Vagina (tissue), 2 donors: ENCODE measurements around the gene ETS2. TPM values are rescaled to one million over a fixed set of nuclear protein-coding genes. Genes with fewer than 3 reads are reported as not detected.

Experiments
- DNase-seq, 2 donors: peaks; one replicate each; pipeline ENCODE4 v3.0.0-alpha.2; 2017; ENCODE audit errors: extremely low spot score in 2 of 2
- H3K27ac ChIP-seq: fragments of 200-600 bp; sonication (generic); one replicate; pipeline ENCODE4 v1.5.1; 2019
- H3K27me3 ChIP-seq: fragments of 200-600 bp; sonication (generic); one replicate; pipeline ENCODE4 v1.5.1; 2019
- H3K36me3 ChIP-seq, 2 donors: fragments of 200-600 bp; sonication (generic); one replicate each; pipeline ENCODE4 v1.5.1; 2017 to 2019
- H3K4me1 ChIP-seq: fragments of 200-600 bp; sonication (generic); one replicate; pipeline ENCODE4 v1.5.1; 2019
- H3K4me3 ChIP-seq, 2 donors: fragments of 200-600 bp; sonication (generic); 1 replicate in 1 of 2; 2 replicates in 1 of 2; pipeline ENCODE4 v1.5.1; 2016 to 2019
- H3K9me3 ChIP-seq: fragments of 200-600 bp; sonication (generic); one replicate; pipeline ENCODE4 v1.5.1; 2019
- CTCF ChIP-seq, 3 experiments: fragments of 450-650 bp in 2 of 3; fragments of 200-600 bp in 1 of 3; sonication (generic) in 1 of 3; IDR thresholded peaks; one replicate each; pipeline ENCODE4 v1.5.1; 2017 to 2019; ENCODE audit warnings: antibody characterized with exemption in 3 of 3, mild to moderate bottlenecking in 2 of 3, moderate library complexity in 2 of 3
- POLR2A ChIP-seq, 2 donors: fragments of 450-650 bp; IDR thresholded peaks; one replicate each; pipeline ENCODE4 v1.6.1; 2017; ENCODE audit warnings: antibody characterized with exemption in 2 of 2, mild to moderate bottlenecking in 2 of 2, moderate library complexity in 2 of 2
- POLR2AphosphoS5 ChIP-seq, 2 donors: sonication (generic); formaldehyde crosslinking; IDR thresholded peaks; one replicate each; pipeline ENCODE4 v1.9.0; 2017; ENCODE audit warnings: antibody characterized with exemption in 2 of 2, mild to moderate bottlenecking in 2 of 2, low read depth in 1 of 2; ENCODE audit not compliant: insufficient read depth in 1 of 2
- intact Hi-C: fragments of 100-400 bp; cut with DNase I; formaldehyde crosslinking; loops from one replicate; pipeline ENCODE4 v1.15.1; 2023
- total RNA-seq: library from RNA; depleted of rRNA; stranded (reverse); fragments of >200 nt; gene quantifications from one replicate; pipeline ENCODE4 v1.2.3, GENCODE V29; 2016

The ETS2 gene
- total RNA-seq, 1 donor from 2014 or later = 134 TPM

- Histone ChIP-seq H3K4me3 (no peak overlapping the region), H3K9me3 (no peaks in the 10 kb centered on the region), H3K27ac (no peak overlapping the region), H3K27me3 (no peaks in the 10 kb centered on the region), H3K36me3 (no peaks in the 10 kb centered on the region), H3K4me1 (no peaks in the 10 kb centered on the region)
- TF ChIP-seq CTCF (IDR thresholded peaks at IDR 0.05) (no peak), POLR2AphosphoS5 (IDR thresholded peaks at IDR 0.05; ENCODE audit: insufficient read depth in 1 of 2, low read depth in 1 of 2) (no peak), POLR2A (IDR thresholded peaks at IDR 0.05) (no peak)
- DNase-seq = no peak
- intact Hi-C loops = no loop called here
Observed at GRCh38 chr21:38858026-38858811, 52.5 kb downstream of the ETS2 start.

- DNase-seq = no peak
- TF ChIP-seq POLR2A (IDR thresholded peaks at IDR 0.05) (no peak), POLR2AphosphoS5 (IDR thresholded peaks at IDR 0.05; ENCODE audit: insufficient read depth in 1 of 2, low read depth in 1 of 2) (no peak), CTCF (IDR thresholded peaks at IDR 0.05) (no peak)
Observed at GRCh38 chr21:38858812-38859205, 53.1 kb downstream of the ETS2 start.

GRCh38 chr21:38859852-38860251 is 54.1 kb downstream of the ETS2 start:
- TF ChIP-seq CTCF (IDR thresholded peaks at IDR 0.05) = no peak
- TF ChIP-seq POLR2AphosphoS5 (IDR thresholded peaks at IDR 0.05; ENCODE audit: insufficient read depth in 1 of 2, low read depth in 1 of 2) = no peak
- no peak for TF ChIP-seq POLR2A (IDR thresholded peaks at IDR 0.05)
- intact Hi-C loops = no loop called here

More at GRCh38 chr21:38858812-38859205, 53.1 kb downstream of the ETS2 start:
- H3K4me1 ChIP-seq = no peaks in the 10 kb centered on the region
- H3K9me3 ChIP-seq = no peaks in the 10 kb centered on the region
- no peaks in the 10 kb centered on the region for H3K27me3 ChIP-seq
- no peak overlapping the region for H3K27ac ChIP-seq
- no peaks in the 10 kb centered on the region for H3K36me3 ChIP-seq
- no peak overlapping the region for H3K4me3 ChIP-seq
- intact Hi-C loops = no loop called here

GRCh38 chr21:38861056-38861455 is 55.3 kb downstream of the ETS2 start:
- Histone ChIP-seq H3K4me1 (no peaks in the 10 kb centered on the region), H3K27me3 (no peaks in the 10 kb centered on the region), H3K9me3 (no peaks in the 10 kb centered on the region), H3K27ac (no peak overlapping the region), H3K4me3 (no peak overlapping the region), H3K36me3 (no peaks in the 10 kb centered on the region)
- no peak for DNase-seq
- TF ChIP-seq POLR2AphosphoS5 (IDR thresholded peaks at IDR 0.05; ENCODE audit: insufficient read depth in 1 of 2, low read depth in 1 of 2) (no peak), POLR2A (IDR thresholded peaks at IDR 0.05) (no peak), CTCF (IDR thresholded peaks at IDR 0.05) (no peak)
- intact Hi-C loops = no loop called here

More at GRCh38 chr21:38859852-38860251, 54.1 kb downstream of the ETS2 start:
- H3K27ac ChIP-seq = no peak overlapping the region
- H3K4me1 ChIP-seq = no peaks in the 10 kb centered on the region
- no peak for DNase-seq
- no peaks in the 10 kb centered on the region for H3K36me3 ChIP-seq
- H3K9me3 ChIP-seq = no peaks in the 10 kb centered on the region
- H3K4me3 ChIP-seq = no peak overlapping the region
- no peaks in the 10 kb centered on the region for H3K27me3 ChIP-seq

GRCh38 chr21:38861989-38862683 is 56.4 kb downstream of the ETS2 start:
- no peaks in the 10 kb centered on the region for H3K9me3 ChIP-seq
- no peaks in the 10 kb centered on the region for H3K27me3 ChIP-seq
- no peak overlapping the region for H3K4me3 ChIP-seq
- H3K4me1 ChIP-seq = no peaks in the 10 kb centered on the region
- no peak overlapping the region for H3K27ac ChIP-seq
- H3K36me3 ChIP-seq = no peaks in the 10 kb centered on the region
- intact Hi-C loops = no loop called here
- no peak for DNase-seq
- TF ChIP-seq POLR2A (IDR thresholded peaks at IDR 0.05) (no peak), CTCF (IDR thresholded peaks at IDR 0.05) (no peak), POLR2AphosphoS5 (IDR thresholded peaks at IDR 0.05; ENCODE audit: insufficient read depth in 1 of 2, low read depth in 1 of 2) (no peak)
